GM18861 (cell line): ENCODE measurements around the gene CCDC107.

Source experiments
- ATAC-seq: cut with Tn5 transposase; IDR thresholded peaks from one replicate; pipeline ENCODE4 v1.9.1; 2021; ENCODE audit not compliant: unreplicated experiment

CCDC107 gene

DNA sequence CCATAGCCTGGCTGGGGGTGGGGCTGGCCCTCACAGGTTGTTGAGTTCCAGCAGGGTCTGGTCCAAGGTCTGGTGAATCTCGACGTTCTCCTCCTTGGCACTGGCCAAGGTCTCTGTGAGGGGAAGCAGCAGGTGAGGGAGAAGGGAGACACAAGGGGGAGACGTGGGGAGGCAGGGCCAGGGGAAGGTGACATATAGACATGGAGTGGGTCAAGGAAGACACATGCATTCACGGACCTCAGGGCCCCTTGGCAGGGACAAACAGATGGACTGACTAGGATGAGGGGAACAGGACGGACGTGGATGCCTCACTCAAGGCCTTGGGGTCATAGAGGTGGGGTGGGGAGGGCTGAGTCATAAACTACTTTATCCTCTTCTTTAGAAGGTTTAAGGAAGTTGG lies 24.0 kb downstream of the CCDC107 start:
- ATAC-seq, result no peak

DNA sequence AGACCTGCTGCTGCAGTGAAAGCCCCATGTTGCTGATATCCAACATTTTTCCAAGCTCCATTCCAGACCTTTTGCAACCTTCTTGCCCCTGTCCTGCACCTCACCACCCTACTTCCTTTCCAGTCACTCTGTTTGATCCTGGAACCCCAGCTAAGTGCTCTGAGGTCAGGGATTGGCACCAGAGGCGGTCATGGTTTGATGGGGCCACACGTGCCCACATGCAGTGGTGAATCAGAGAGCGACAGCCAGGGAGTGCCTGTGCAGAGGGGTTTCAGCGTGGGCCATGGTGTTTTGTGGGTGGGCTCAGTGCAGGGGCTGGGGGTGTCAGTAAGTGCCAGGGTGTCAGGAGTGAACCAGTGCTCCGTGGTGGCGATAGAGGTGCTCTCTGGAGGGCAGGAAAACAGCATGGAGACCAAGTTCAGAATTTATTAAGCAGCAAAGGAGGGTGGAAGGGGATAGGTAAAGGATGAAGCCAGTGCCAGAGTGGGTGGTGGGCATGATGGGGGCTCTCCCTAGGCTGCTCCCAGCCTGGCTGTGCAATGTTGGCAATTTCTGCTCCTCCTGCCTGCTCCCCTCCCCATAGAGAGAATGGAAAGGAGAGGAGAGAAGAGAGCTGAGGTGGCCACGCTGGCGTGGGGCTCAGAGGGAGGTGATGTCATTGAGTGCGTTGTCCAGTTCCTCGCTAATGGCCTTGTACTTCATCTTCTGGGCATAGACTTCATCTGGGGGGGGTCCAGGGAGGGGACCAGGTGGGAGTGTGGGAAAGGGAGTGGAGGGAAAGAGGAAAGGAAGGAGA lies 24.6 kb downstream of the CCDC107 start:
- no peak for ATAC-seq

DNA sequence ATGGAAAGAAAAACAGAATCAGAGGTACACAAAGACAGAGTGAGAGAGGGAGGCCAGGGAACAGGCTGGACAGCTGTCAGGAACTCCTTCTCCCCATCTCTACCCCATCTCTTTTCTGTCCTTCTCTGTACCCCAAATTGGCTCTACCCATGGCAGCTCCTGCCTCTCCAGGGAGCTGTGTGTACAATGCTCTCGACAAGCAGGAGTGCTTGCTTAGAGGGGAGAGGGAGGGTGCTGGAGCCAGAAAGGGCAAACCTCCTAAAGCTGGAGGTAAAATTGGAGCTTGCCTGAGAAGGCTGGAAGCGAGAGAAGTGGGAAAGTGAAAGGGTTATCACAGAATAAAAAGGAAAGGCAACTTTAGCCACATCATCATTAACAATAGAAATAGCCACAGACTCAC lies 25.2 kb downstream of the CCDC107 start:
- no peak for ATAC-seq

DNA sequence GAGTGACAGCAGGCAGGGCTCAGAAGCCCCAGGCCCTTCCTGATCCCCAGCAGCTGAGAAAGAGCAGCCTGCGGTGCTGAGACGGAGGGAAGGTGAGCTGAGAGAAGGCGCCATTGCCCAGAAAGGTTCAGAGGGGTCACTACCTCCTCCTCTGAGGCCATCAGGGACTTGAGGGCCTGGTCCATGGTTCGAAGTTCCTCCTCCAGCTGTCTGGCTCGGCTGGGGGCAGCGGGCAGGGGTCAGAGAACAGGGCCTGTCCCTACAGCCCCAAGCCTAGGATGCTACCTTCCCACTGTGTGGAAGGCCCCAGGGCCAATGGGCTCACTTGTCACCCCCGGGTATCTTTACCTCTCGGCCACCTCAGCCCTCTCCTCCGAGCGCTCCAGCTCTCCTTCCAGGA lies 26.8 kb downstream of the CCDC107 start:
- ATAC-seq, result no peak

DNA sequence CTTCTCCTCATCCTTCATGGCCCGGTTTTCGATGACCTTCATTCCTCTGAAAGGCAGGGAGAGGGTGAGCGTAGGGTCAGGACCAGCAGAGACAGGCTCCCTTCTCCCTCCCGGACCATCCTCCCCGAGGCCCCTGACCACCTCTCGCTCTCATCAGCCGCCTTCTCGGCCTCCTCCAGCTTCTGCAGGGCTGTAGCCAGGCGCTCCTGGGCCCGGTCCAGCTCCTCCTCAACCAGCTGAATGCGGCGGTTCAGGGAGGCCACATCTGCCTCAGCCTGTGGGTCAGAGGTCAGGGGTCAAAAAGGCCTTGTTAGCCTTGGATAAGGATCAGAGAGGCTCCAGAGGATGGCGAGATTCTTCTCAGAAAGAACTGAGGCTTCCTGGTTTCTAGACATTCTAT lies 27.4 kb downstream of the CCDC107 start:
- ATAC-seq, result no peak

DNA sequence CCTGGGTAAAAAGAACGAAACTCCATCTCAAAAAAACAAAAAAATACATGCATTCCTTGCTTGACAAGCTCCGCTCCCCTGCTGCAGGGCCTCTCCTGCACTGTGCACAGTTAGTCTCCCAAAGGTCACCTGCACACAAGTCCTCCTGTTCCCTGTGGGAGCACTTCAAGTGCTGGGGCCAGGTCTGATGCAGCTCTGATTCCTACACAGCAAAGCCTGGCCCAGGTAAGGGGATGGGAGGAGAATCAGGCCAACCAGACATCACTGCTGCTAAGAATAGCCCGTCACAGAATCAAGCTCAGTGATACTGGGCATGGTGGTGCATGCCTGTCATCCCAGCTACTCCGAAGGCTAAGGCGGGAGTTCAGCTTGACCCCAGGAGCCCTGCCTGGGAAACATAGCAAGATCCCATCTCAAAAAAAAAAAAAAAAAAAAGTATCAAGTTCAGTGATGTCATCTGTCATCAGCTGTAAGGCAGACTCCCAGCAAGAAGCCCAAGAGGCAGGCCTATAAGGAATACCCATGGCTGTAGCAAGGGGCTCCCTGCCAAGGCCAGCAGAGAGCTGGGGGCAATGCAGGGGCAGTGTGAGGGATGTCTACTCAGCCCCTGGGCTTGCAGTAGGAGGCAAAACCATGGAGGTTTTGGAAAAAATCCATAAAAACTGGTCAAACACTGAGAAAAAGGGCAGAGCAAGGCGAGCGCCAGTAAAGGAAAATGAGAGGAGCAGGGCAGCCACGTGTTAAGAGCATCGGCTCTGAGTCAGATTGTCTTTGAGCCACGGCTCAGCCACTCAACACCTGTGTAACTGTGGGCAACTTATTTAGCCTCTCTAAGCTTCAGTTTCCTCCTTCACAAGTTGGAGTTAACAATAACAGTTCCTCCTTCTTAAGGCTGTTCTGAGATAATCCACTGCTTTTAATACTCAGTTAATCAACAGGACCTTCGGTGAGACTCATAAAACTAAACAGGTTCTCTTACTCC lies 28.4 kb downstream of the CCDC107 start:
- ATAC-seq, result no peak

DNA sequence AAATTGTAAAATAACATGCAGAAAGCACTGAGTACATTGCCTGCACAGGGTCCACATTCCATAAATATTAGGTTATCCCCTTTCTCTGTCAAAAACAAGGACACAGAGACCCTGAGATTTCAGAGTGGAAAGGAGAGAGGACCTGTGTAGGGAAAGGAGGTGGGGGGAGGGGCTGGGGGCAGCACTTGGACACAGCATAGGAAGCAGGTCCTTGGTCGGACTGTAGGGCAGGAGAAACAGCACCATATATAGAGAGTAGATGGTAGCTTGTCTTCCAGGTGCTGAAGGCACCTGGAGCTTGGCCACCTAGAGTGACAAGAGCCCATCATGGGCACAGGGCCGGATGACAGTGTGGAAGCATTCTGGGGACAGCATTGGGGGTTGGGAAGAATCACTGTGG lies 29.2 kb downstream of the CCDC107 start:
- no peak for ATAC-seq

DNA sequence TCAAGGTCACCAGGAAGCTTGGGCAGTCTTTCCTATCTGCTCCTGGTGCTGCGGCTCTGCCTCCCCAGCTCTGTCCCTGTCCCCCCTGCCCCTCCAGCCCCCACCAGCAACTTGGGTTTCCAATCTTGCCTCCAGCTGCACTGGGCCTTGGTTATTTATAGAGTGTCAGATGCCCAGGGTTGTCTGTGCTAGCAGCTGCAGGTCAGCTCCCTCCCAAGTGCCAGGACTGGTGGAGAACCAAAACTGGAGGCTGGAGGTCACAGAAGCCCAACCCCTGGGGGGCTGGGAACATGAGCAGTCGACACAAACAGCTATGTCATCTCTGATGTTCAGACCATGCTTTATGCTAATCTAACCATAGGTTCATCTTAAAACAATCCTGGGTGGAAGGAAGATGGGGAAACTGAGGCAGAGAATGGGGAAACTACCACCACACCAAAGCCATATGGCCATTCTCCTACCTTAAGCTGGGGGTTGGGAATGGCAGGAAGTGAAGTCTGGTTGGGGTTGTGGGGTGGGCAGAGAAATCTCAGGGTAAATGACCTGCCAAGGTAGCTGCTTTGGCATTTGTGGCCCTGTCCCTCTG lies 30.0 kb downstream of the CCDC107 start:
- no peak for ATAC-seq

DNA sequence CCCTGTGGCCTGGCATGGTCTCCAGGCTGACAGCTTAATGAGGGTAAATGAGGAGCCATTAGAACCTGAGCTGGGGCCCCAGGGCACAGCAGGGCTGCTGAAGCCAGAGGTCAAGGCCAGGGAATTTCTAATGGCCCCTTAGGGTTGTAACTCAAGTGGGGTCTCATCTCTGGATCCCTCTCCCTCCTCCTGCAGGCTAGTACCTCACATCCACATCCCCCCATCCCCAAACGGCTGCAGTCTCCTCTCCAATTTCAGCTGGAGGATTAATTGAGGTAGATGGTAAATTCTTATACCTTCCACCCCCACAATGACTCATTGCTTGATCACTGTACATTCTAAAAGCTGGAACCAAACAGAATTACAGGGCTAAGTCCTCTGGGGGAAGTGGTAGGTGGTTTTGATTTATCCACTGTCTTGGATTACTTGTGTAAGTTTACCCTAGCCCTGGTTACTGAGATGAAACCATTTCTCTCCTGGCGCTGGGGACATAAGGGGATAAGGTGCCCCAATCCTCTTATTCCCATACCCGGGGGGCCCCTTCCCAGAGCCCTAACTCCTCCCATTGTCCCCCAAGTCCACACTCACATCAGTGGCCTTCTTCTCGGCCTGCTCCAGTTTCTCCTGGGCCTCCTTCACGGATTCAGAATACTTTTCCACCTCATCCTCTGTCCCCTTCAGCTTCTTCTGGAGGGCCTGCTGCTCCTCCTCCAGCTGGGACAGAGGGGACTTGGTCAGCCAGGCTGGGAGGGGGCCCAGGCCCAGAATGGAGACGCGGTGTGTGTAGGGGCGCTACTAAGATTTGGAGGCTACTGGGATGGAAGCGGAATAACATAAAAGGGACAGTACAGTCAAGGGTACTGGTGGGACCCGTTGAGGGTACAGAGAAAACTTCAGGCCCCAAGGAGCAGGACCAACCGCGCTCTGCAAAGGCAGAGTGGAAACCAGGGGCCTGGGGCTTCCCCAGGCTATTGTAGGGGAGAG lies 30.8 kb downstream of the CCDC107 start:
- no peak for ATAC-seq

DNA sequence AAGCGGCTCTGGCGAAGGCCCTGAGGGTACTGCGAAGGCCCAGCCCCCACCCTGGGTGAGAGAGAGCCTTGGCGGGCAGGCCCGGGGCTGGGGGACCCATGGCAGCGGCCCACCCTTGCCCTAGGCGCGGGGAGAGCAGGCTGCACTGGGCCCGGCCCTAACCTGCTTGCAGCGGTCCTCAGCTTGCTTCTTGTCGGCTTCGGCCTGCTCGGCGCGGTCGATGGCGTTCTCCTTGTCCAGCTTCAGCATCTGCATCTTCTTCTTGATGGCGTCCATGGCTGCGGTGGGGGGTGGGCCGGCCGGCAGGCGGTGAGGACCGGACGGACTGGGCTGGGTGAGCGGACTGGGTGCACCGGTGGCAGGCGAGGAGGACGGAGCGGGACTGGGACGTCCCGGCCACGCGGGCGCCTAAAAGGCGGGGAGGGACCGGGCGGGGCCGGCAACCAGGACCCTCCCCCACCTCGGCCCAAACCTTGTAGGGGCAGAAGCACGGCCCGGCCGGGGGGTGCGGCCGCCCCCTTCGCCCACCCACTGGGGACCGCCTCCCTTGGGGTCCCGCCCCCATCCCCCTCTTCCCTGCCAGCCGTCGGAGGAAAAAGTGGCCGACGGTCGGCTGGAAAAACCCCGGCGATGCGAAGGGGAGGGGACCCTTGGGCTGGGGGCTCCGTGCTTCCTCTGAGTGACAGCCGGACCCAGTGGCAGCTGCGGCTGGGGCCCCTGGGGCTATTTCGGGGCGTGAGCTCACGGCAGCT lies 31.6 kb downstream of the CCDC107 start, which contains the start of gene TPM2:
Gene TPM2 (minus strand): TSS at position 384 of the 752 bp plus-strand sequence. CDS start 108 bp downstream, at position 276.
- no peak for ATAC-seq

DNA sequence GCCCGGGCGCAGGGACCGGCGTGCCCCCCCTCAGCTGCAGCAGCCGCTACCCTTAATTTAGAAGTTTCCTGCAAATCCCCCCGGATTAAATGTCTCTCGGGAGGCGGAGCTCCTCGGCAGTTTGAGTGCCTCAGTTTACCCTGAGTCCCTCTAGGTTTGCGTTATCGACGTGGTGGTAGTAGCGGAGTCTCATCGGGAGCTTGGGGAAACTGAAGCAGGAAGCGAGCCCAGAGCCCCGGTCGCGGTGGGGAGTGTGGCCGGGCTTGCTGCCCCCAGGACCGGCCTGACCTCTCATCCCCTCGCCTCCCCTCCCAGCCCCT lies 32.2 kb downstream of the CCDC107 start:
- ATAC-seq, result no peak

DNA sequence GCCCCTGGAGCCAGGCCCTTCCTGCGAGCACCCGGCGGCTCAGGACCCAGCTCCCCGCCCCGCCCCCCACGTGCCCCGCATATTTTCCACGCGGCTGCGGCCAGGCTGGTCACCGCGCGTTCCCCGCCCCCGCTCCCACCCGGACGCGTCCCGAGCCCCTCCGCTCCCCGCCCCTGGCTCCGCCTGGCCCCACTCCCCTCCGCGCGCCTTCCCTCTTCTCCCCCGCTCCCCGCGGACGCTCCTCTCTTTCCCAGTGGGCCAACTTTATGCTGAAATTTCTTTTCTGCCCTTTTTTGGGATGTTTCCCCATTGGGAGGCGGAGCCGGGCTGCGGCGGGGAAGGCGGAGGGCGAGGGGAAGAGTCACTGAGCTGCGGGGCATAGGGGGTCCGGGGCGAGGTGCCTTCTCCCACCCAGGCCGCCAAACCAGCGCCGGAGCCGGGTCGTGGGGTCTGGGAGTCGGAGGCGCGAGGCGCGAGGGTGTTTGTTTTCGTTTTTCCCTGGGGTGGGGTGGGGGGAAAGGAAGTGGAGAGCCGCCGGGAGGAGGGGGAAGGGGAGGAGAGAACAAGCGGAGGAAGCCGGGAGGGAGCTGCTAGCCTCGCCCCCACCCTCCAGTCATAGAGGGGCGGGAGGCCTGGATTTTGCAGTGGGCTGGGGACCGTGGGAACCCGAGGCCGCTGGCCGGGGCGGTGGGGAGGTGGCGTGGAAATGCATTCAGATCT lies 32.7 kb downstream of the CCDC107 start:
- no peak for ATAC-seq

DNA sequence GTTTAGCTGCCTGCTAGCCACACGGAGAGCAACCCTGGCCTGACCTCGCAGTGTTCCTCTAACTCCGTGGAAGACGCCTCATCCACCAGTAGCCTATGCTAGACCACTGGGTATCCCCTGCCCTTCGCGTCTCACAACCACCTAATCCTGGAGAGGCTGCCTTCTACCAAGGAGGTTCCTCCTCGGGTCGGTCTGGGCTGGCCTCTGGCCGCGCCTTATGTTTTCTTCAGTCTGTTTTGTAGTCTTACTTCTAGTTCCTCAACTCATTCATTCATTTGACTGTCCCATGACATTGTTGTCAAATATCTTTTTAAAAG lies 33.2 kb downstream of the CCDC107 start:
- no peak for ATAC-seq

DNA sequence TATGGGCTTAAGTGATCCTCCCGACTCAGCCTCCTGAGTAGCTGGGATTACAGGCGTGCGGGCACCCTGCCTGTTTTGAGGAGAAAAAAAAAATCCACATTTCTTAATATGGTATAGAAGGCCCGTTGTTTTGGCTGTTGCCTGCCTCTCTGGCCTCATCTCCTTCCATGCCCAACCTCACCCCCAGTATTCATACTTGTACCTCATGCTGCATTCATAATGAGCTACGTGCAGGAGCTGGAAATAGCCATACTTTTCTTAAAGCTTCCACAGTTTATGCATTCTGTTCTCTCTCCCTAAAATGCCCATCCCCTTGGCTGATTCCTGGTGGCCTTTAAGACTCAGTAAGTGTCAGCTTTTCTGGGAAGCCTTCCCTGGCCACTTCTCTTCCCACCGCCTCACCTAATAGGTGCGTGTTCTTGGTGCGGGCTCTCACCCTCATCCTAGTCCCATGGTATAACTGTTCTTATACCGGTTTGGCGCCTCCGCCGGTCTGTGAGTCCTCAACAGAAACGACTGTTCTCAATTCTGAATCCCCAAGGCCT lies 33.7 kb downstream of the CCDC107 start:
- ATAC-seq, result no peak

DNA sequence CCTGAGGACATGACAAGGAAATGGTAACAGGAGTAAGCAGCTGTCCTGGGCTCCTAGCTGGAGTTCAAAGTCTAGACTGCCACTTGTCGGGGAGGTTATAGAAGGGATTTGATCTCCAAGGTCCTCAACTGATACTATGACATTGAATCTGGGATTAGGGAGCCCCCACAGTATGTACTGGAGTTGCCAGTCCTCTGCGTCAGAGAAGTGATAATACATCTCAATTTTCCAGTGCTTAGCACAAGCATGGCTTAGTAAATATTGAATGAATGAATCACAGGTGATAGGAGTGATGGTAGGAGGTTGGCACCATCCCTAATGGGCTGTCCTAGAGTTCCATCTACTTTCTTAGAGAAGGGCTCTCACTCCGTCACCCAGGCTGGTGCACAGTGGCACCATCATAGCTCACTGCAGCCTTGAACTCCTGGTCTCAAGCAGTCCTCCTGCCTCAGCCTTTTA lies 37.9 kb downstream of the CCDC107 start:
- ATAC-seq, result no peak

DNA sequence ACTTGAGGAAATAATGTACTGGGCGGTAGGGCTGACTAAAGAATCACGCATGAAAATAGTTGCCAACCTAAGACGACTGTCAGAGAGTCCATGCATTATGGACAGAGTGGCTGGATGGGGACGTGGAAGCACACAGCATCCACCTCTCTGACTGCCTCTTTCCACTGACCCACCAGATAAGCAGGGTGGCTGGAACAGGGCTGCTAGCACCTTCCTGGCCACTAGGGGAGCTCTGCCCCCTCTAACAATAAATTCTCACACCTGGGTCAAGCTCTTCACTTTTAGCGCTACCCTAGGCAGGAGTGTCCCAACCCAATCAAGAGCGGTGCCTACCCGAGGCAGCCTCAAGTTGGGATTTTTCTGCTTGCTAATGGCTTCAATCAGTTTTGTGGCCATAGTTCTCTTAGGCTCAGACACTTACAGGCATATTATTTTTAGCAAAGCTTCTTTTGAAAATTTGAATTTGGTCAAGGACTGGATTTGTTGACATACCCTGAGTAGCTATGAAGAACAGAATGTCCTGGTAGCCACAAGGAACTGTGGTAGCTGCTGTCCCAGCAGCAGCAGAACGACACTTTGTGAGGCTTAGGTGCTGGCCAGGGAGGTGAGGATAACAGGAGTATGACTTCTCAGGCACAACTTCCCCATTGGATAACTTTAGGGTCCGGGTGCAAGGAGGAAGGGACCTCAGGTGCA lies 38.6 kb downstream of the CCDC107 start:
- peak; percentile 84 for ATAC-seq

DNA sequence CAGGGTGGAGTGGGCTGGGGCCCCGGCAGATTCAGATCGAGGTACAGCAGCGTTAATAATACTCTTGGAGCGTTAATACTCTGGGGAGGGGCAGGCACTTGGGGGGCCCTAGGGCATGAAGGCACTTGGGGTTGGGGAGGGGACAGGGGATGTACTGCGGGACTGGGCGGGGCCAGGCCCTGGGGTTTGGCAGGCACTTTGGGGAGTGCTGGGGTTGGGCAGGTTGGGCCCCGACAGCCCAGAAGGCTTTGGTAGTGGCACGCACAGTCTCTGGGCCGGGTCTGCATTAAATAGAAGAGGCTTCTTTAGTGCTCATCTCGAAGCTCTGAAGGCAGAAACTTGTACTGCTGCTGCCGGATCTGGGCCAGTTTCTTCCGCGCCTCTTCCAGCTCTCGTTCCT lies 39.4 kb downstream of the CCDC107 start:
- ATAC-seq, result no peak

DNA sequence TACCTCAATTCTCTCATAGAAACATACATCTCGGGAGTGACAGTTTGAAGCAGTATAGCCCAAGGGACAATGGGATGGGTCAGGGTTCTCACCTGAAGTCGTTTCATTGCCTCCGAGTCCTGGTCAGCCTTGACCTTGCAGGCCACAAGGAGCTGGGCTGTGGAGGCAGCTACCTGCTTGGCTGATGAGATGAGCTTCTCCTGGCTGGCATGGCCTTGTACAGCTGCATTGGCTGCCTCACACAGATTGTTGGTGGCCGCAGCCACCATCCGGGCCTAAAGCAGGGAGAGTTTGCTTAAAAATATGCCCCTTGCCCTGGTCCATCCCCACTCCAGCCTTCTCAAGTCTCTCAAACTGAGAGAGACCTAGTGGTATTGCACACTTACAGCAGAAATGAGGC lies 40.1 kb downstream of the CCDC107 start:
- no peak for ATAC-seq
